Measurements from ENCODE around the gene NDOR1.

DNA sequence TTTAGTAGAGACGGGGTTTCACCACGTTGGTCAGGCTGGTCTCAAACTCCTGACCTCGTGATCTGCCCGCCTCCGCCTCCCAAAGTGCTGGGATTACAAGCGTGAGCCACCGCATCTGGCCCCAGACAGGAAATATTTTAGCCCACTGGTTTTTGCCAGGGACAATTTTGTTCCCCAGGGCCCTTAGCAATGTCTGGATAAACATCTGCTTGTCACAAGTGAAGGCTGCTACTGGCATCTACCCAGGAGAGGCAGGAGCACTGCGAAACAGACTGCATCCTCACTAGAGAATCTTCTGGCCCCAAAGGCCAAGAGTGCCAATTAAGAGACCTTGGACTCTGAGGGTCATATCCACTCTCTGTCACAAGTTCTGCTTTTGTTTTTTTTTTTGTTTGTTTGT lies 2.5 kb upstream of the NDOR1 start:
- TF ChIP-seq, protein P1, sequence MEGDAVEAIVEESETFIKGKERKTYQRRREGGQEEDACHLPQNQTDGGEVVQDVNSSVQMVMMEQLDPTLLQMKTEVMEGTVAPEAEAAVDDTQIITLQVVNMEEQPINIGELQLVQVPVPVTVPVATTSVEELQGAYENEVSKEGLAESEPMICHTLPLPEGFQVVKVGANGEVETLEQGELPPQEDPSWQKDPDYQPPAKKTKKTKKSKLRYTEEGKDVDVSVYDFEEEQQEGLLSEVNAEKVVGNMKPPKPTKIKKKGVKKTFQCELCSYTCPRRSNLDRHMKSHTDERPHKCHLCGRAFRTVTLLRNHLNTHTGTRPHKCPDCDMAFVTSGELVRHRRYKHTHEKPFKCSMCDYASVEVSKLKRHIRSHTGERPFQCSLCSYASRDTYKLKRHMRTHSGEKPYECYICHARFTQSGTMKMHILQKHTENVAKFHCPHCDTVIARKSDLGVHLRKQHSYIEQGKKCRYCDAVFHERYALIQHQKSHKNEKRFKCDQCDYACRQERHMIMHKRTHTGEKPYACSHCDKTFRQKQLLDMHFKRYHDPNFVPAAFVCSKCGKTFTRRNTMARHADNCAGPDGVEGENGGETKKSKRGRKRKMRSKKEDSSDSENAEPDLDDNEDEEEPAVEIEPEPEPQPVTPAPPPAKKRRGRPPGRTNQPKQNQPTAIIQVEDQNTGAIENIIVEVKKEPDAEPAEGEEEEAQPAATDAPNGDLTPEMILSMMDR (IDR thresholded peaks at IDR 0.05), result no peak
- TF ChIP-seq POLR2A (IDR thresholded peaks at IDR 0.05), result no peak

All from thyroid gland (tissue), 4 donors.